Parathyroid adenoma (tissue), 2 donors: ENCODE measurements around the gene KIF25.

Source experiments
- H2AFZ ChIP-seq: fragments of 300-600 bp; sonication (generic); one replicate; pipeline ENCODE4 v1.7.0; 2017; ENCODE audit warnings: antibody characterized with exemption, mild to moderate bottlenecking
- H3K27ac ChIP-seq: fragments of 300-600 bp; sonication (generic); one replicate; pipeline ENCODE4 v1.7.0; 2017
- H3K27me3 ChIP-seq: fragments of 300-600 bp; sonication (generic); one replicate; pipeline ENCODE4 v1.7.0; 2017; ENCODE audit warnings: low read length; ENCODE audit not compliant: control insufficient read depth, insufficient read depth
- H3K36me3 ChIP-seq: fragments of 300-600 bp; sonication (generic); one replicate; pipeline ENCODE4 v1.7.0; 2017; ENCODE audit warnings: low read length; ENCODE audit not compliant: control insufficient read depth, insufficient read depth
- H3K4me1 ChIP-seq: fragments of 300-600 bp; sonication (generic); one replicate; pipeline ENCODE4 v1.7.0; 2017; ENCODE audit warnings: control low read depth
- H3K4me2 ChIP-seq: fragments of 300-600 bp; sonication (generic); one replicate; pipeline ENCODE4 v1.7.0; 2017; ENCODE audit warnings: low read length
- H3K4me3 ChIP-seq: fragments of 300-600 bp; sonication (generic); one replicate; pipeline ENCODE4 v1.7.0; 2017; ENCODE audit warnings: low read depth, low read length
- H3K79me2 ChIP-seq: fragments of 300-600 bp; sonication (generic); one replicate; pipeline ENCODE4 v1.7.0; 2017; ENCODE audit warnings: control low read depth
- H3K9ac ChIP-seq: fragments of 300-600 bp; sonication (generic); one replicate; pipeline ENCODE4 v1.7.0; 2017; ENCODE audit warnings: mild to moderate bottlenecking
- H3K9me3 ChIP-seq: fragments of 300-600 bp; sonication (generic); one replicate; pipeline ENCODE4 v1.7.0; 2017; ENCODE audit warnings: low read length; ENCODE audit not compliant: control insufficient read depth
- CTCF ChIP-seq: fragments of 300-600 bp; sonication (generic); IDR thresholded peaks from one replicate; pipeline ENCODE4 v1.7.0; 2017; ENCODE audit warnings: antibody characterized with exemption, mild to moderate bottlenecking
- donor health status: primary hyperparathyroidism.

Gene KIF25

GRCh38 chr6:168015009-168015408 is 17.5 kb downstream of the KIF25 start:
- no peak overlapping the region for H3K4me3 ChIP-seq
- no peak for TF ChIP-seq CTCF
- H3K4me2 ChIP-seq, result no peak overlapping the region
- H3K4me1 ChIP-seq, result no peaks in the 10 kb centered on the region
- H2AFZ ChIP-seq, result no peak overlapping the region
- H3K9ac ChIP-seq, result no peak overlapping the region
- no peaks in the 10 kb centered on the region for H3K27me3 ChIP-seq
- no peaks in the 10 kb centered on the region for H3K79me2 ChIP-seq
- H3K36me3 ChIP-seq, result no peaks in the 10 kb centered on the region
- H3K9me3 ChIP-seq, result no peaks in the 10 kb centered on the region
- no peak overlapping the region for H3K27ac ChIP-seq

GRCh38 chr6:168015482-168016175 is 18.2 kb downstream of the KIF25 start:
- TF ChIP-seq CTCF, result no peak

GRCh38 chr6:168016176-168016620 is 18.7 kb downstream of the KIF25 start:
- H3K27me3 ChIP-seq, result no peaks in the 10 kb centered on the region
- H3K4me2 ChIP-seq, result no peak overlapping the region
- H3K79me2 ChIP-seq, result no peaks in the 10 kb centered on the region
- no peak overlapping the region for H3K27ac ChIP-seq
- no peak overlapping the region for H2AFZ ChIP-seq
- no peaks in the 10 kb centered on the region for H3K4me1 ChIP-seq
- no peak overlapping the region for H3K4me3 ChIP-seq
- TF ChIP-seq CTCF, result no peak
- H3K9ac ChIP-seq, result no peak overlapping the region
- no peaks in the 10 kb centered on the region for H3K36me3 ChIP-seq
- H3K9me3 ChIP-seq, result no peaks in the 10 kb centered on the region

More at GRCh38 chr6:168015482-168016175, 18.2 kb downstream of the KIF25 start:
- no peaks in the 10 kb centered on the region for H3K36me3 ChIP-seq
- H3K27ac ChIP-seq, result no peak overlapping the region
- H2AFZ ChIP-seq, result no peak overlapping the region
- H3K9ac ChIP-seq, result no peak overlapping the region
- H3K4me2 ChIP-seq, result no peak overlapping the region
- no peaks in the 10 kb centered on the region for H3K27me3 ChIP-seq
- no peaks in the 10 kb centered on the region for H3K9me3 ChIP-seq
- no peaks in the 10 kb centered on the region for H3K4me1 ChIP-seq
- H3K79me2 ChIP-seq, result no peaks in the 10 kb centered on the region
- no peak overlapping the region for H3K4me3 ChIP-seq

- no peaks in the 10 kb centered on the region for H3K79me2 ChIP-seq
- no peak overlapping the region for H3K9ac ChIP-seq
- no peaks in the 10 kb centered on the region for H3K36me3 ChIP-seq
- TF ChIP-seq CTCF, result no peak
- H3K4me3 ChIP-seq, result no peak overlapping the region
- H3K4me2 ChIP-seq, result no peak overlapping the region
- H3K27me3 ChIP-seq, result no peaks in the 10 kb centered on the region
- H3K27ac ChIP-seq, result no peak overlapping the region
- H2AFZ ChIP-seq, result no peak overlapping the region
- H3K4me1 ChIP-seq, result no peaks in the 10 kb centered on the region
- H3K9me3 ChIP-seq, result no peaks in the 10 kb centered on the region
Measured at GRCh38 chr6:168016721-168017525, 19.5 kb downstream of the KIF25 start.
